ENCODE results near the gene CDY2A.
"Not testable (repeated sequence)": the region's sequence is repeated elsewhere in the genome, so short reads cannot be mapped to it uniquely, and the experiment has no call there.

Gene CDY2A, protein sequence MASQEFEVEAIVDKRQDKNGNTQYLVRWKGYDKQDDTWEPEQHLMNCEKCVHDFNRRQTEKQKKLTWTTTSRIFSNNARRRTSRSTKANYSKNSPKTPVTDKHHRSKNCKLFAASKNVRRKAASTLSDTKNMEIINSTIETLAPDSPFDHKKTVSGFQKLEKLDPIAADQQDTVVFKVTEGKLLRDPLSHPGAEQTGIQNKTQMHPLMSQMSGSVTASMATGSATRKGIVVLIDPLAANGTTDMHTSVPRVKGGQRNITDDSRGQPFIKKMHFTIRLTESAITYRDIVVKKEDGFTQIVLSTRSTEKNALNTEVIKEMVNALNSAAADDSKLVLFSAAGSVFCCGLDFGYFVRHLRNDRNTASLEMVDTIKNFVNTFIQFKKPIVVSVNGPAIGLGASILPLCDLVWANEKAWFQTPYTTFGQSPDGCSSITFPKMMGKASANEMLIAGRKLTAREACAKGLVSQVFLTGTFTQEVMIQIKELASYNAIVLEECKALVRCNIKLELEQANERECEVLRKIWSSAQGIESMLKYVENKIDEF

DNA sequence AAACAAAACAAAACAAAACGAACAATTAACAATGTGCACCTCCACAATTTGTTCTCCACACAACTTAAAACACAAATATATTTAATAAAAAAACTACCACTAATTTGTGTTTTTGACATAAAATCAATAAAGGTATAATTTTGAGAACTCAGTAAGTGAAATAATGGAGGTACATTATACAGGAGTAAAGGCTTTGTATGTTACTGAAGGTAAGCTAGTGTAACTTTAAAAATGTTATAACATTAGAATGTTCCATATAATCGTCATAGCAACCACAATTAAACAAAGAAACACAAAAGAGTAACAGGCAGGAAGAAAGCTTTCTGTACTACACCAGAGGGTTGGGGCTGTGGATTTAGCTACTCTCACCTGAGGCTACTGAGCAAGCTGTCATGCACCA, at the start of gene CDY2A:
CDY2A (plus strand) TSS at position 301 of the 400 bp plus-strand sequence. CDS start 328 bp downstream, outside the sequence.
- H3K9ac ChIP-seq (ENCODE audit: low read length); H3K4me3 ChIP-seq (ENCODE audit: low read length); H4K20me1 ChIP-seq (ENCODE audit: insufficient read depth, low read length); H3K36me3 ChIP-seq (replicated peaks; ENCODE audit: low read depth, low read length); H3K9me3 ChIP-seq (ENCODE audit: insufficient read depth, low read length); H3K4me2 ChIP-seq (ENCODE audit: low read length); H3K27me3 ChIP-seq (ENCODE audit: low read depth, low read length); H3K4me1 ChIP-seq (ENCODE audit: low read length); H3K79me2 ChIP-seq (ENCODE audit: low read length); H3K27ac ChIP-seq (ENCODE audit: low read length); H2AFZ ChIP-seq (ENCODE audit: low read depth, low read length): not testable (repeated sequence)

GRCh38 chrY:17997586-17997985, 28.0 kb upstream of the CDY2A start:
- not testable (repeated sequence) for H2AFZ ChIP-seq (ENCODE audit: low read depth, low read length); H3K4me3 ChIP-seq (ENCODE audit: low read length); H3K9me3 ChIP-seq (ENCODE audit: insufficient read depth, low read length); H3K27ac ChIP-seq (ENCODE audit: low read length); H4K20me1 ChIP-seq (ENCODE audit: insufficient read depth, low read length); H3K36me3 ChIP-seq (replicated peaks; ENCODE audit: low read depth, low read length); H3K4me1 ChIP-seq (ENCODE audit: low read length); H3K4me2 ChIP-seq (ENCODE audit: low read length); H3K79me2 ChIP-seq (ENCODE audit: low read length); H3K9ac ChIP-seq (ENCODE audit: low read length); H3K27me3 ChIP-seq (ENCODE audit: low read depth, low read length)

GRCh38 chrY:17998266-17998665, 27.3 kb upstream of the CDY2A start:
- H3K4me1 ChIP-seq (ENCODE audit: low read length); H2AFZ ChIP-seq (ENCODE audit: low read depth, low read length); H3K27ac ChIP-seq (ENCODE audit: low read length); H3K36me3 ChIP-seq (replicated peaks; ENCODE audit: low read depth, low read length); H4K20me1 ChIP-seq (ENCODE audit: insufficient read depth, low read length); H3K9me3 ChIP-seq (ENCODE audit: insufficient read depth, low read length); H3K4me2 ChIP-seq (ENCODE audit: low read length); H3K79me2 ChIP-seq (ENCODE audit: low read length); H3K27me3 ChIP-seq (ENCODE audit: low read depth, low read length); H3K4me3 ChIP-seq (ENCODE audit: low read length); H3K9ac ChIP-seq (ENCODE audit: low read length): not testable (repeated sequence)

GRCh38 chrY:18023897-18024296, 1.7 kb upstream of the CDY2A start:
- H3K4me3 ChIP-seq (ENCODE audit: low read length); H3K27me3 ChIP-seq (ENCODE audit: low read depth, low read length); H4K20me1 ChIP-seq (ENCODE audit: insufficient read depth, low read length); H3K9ac ChIP-seq (ENCODE audit: low read length); H3K9me3 ChIP-seq (ENCODE audit: insufficient read depth, low read length); H3K79me2 ChIP-seq (ENCODE audit: low read length); H3K4me2 ChIP-seq (ENCODE audit: low read length); H3K27ac ChIP-seq (ENCODE audit: low read length); H3K4me1 ChIP-seq (ENCODE audit: low read length); H3K36me3 ChIP-seq (replicated peaks; ENCODE audit: low read depth, low read length); H2AFZ ChIP-seq (ENCODE audit: low read depth, low read length): not testable (repeated sequence)

DNA sequence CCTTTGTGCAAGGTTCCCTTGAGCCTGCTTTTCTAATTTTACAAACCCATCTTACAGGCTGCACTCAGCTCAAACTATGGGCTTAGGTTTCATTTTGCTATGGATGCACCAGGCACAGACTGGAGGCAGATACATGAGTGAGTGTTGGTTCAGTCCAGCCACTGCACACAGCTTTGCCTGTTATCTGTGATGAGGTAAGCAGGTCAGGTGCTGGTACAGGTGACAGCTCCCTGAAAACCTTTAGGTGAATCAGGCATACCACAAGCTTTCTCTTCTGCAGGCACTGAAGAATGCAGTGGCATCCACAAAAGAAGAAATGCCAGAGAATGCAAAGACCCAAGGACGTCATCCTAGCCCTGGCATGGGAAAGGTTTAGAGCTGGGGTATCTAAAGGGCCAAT, 3.3 kb downstream of the CDY2A start:
- not testable (repeated sequence) for H3K36me3 ChIP-seq (replicated peaks; ENCODE audit: low read depth, low read length); H2AFZ ChIP-seq (ENCODE audit: low read depth, low read length); H3K4me2 ChIP-seq (ENCODE audit: low read length); H3K4me3 ChIP-seq (ENCODE audit: low read length); H3K9me3 ChIP-seq (ENCODE audit: insufficient read depth, low read length); H3K27ac ChIP-seq (ENCODE audit: low read length); H3K27me3 ChIP-seq (ENCODE audit: low read depth, low read length); H3K79me2 ChIP-seq (ENCODE audit: low read length); H3K9ac ChIP-seq (ENCODE audit: low read length); H3K4me1 ChIP-seq (ENCODE audit: low read length); H4K20me1 ChIP-seq (ENCODE audit: insufficient read depth, low read length)

GRCh38 chrY:18030178-18030577, 4.6 kb downstream of the CDY2A start:
- not testable (repeated sequence) for H3K79me2 ChIP-seq (ENCODE audit: low read length); H3K4me3 ChIP-seq (ENCODE audit: low read length); H3K9ac ChIP-seq (ENCODE audit: low read length); H3K4me2 ChIP-seq (ENCODE audit: low read length); H3K4me1 ChIP-seq (ENCODE audit: low read length); H3K9me3 ChIP-seq (ENCODE audit: insufficient read depth, low read length); H3K36me3 ChIP-seq (replicated peaks; ENCODE audit: low read depth, low read length); H2AFZ ChIP-seq (ENCODE audit: low read depth, low read length); H4K20me1 ChIP-seq (ENCODE audit: insufficient read depth, low read length); H3K27me3 ChIP-seq (ENCODE audit: low read depth, low read length); H3K27ac ChIP-seq (ENCODE audit: low read length)

- H4K20me1 ChIP-seq (ENCODE audit: insufficient read depth, low read length); H3K9me3 ChIP-seq (ENCODE audit: insufficient read depth, low read length); H3K4me3 ChIP-seq (ENCODE audit: low read length); H3K36me3 ChIP-seq (replicated peaks; ENCODE audit: low read depth, low read length); H3K79me2 ChIP-seq (ENCODE audit: low read length); H3K9ac ChIP-seq (ENCODE audit: low read length); H3K4me1 ChIP-seq (ENCODE audit: low read length); H3K4me2 ChIP-seq (ENCODE audit: low read length); H3K27ac ChIP-seq (ENCODE audit: low read length); H2AFZ ChIP-seq (ENCODE audit: low read depth, low read length); H3K27me3 ChIP-seq (ENCODE audit: low read depth, low read length): not testable (repeated sequence)
These were observed 8.7 kb downstream of the CDY2A start for GRCh38 chrY:18034100-18034814.

DNA sequence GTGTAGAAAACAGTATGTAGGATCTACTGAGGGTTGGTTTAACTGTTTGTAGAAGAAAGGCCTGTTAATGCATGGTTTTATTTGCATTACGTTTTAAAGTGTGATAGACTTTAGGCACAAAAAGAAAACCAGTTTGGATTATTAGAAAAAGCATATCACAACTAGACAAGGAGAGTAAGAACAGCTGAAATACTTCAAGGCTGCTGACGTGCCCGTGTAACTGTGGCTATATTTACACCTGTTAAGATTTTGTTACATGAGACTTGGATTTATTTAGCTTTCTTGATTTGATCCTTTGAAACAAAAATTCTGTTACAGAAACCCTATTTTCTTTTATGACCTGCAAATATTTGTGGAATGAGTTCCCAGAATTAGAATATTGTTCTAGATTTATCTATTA, 9.3 kb downstream of the CDY2A start:
- H3K36me3 ChIP-seq (replicated peaks; ENCODE audit: low read depth, low read length); H4K20me1 ChIP-seq (ENCODE audit: insufficient read depth, low read length); H3K9me3 ChIP-seq (ENCODE audit: insufficient read depth, low read length); H3K79me2 ChIP-seq (ENCODE audit: low read length); H3K27ac ChIP-seq (ENCODE audit: low read length); H3K27me3 ChIP-seq (ENCODE audit: low read depth, low read length); H3K9ac ChIP-seq (ENCODE audit: low read length); H3K4me1 ChIP-seq (ENCODE audit: low read length); H3K4me2 ChIP-seq (ENCODE audit: low read length); H3K4me3 ChIP-seq (ENCODE audit: low read length); H2AFZ ChIP-seq (ENCODE audit: low read depth, low read length): not testable (repeated sequence)

GRCh38 chrY:18044990-18045389, 19.4 kb downstream of the CDY2A start:
- H3K4me2 ChIP-seq (ENCODE audit: low read length); H3K27me3 ChIP-seq (ENCODE audit: low read depth, low read length); H3K79me2 ChIP-seq (ENCODE audit: low read length); H2AFZ ChIP-seq (ENCODE audit: low read depth, low read length); H3K4me3 ChIP-seq (ENCODE audit: low read length); H3K9me3 ChIP-seq (ENCODE audit: insufficient read depth, low read length); H3K36me3 ChIP-seq (replicated peaks; ENCODE audit: low read depth, low read length); H3K27ac ChIP-seq (ENCODE audit: low read length); H3K9ac ChIP-seq (ENCODE audit: low read length); H4K20me1 ChIP-seq (ENCODE audit: insufficient read depth, low read length); H3K4me1 ChIP-seq (ENCODE audit: low read length): not testable (repeated sequence)

All from OCI-LY3 (cell line).